ENCODE results near the gene ZNF48. TPM values are rescaled to one million over a fixed set of nuclear protein-coding genes. Genes with fewer than 3 reads are reported as not detected.
A peak's percentile ranks its signal among the peaks of the same experiment; 100 is the strongest.

ZNF48 gene
- total RNA-seq, 4 donors from 2014 or later: 3.4 to 5.4 (median 4.9) TPM

GRCh38 chr16:30355144-30355953, 39.9 kb upstream of the ZNF48 start, which contains the start of gene CD2BP2:
Gene CD2BP2 (minus strand): TSS chr16:30355308. CDS start chr16:30354681, 627 bp downstream.
- peak in 1 of 3 donors; percentile 2 for TF ChIP-seq CTCF (IDR thresholded peaks at IDR 0.05)
- ATAC-seq (ENCODE audit: low FRiP score) (peak; percentile 93), DNase-seq (ENCODE audit: low spot score) (peak; percentile 91)

- TF ChIP-seq CTCF (IDR thresholded peaks at IDR 0.05): no peak
- DNase-seq (ENCODE audit: low spot score): no peak
- ATAC-seq (ENCODE audit: low FRiP score): no peak
Measured at GRCh38 chr16:30355954-30356308, 39.3 kb upstream of the ZNF48 start.

- TF ChIP-seq CTCF (IDR thresholded peaks at IDR 0.05): no peak
- no peak for ATAC-seq (ENCODE audit: low FRiP score)
- no peak for DNase-seq (ENCODE audit: low spot score)
Measured at GRCh38 chr16:30356401-30357084, 38.7 kb upstream of the ZNF48 start.

- no peak for TF ChIP-seq CTCF (IDR thresholded peaks at IDR 0.05)
- DNase-seq (ENCODE audit: low spot score) (no peak), ATAC-seq (ENCODE audit: low FRiP score) (no peak)
Measured at GRCh38 chr16:30357085-30357714, 38.0 kb upstream of the ZNF48 start.

- DNase-seq (ENCODE audit: low spot score) (no peak), ATAC-seq (ENCODE audit: low FRiP score) (no peak)
- no peak for TF ChIP-seq CTCF (IDR thresholded peaks at IDR 0.05)
Measured at GRCh38 chr16:30357715-30358576, 37.3 kb upstream of the ZNF48 start.

GRCh38 chr16:30358577-30358936, 36.7 kb upstream of the ZNF48 start:
- no peak for TF ChIP-seq CTCF (IDR thresholded peaks at IDR 0.05)
- DNase-seq (ENCODE audit: low spot score) (no peak), ATAC-seq (ENCODE audit: low FRiP score) (no peak)

All from omental fat pad (tissue), 4 donors.